Activated CD8-positive, alpha-beta T cell treated with anti-CD3 and anti-CD28 coated beads for 36 hours (primary cell): Measurements from ENCODE around the gene CDC42. TPM values are rescaled to one million over a fixed set of nuclear protein-coding genes. Genes with fewer than 3 reads are reported as not detected.

Experiments used
- ATAC-seq: fragments of 200-7000 bp; cut with Tn5 transposase; one replicate; pipeline ENCODE4 v1.10.0; 2021; ENCODE audit warnings: mild to moderate bottlenecking, moderate library complexity
- CTCF ChIA-PET: fragments of 350-600 bp; sonication (Branson Sonifier 250); formaldehyde crosslinking; loops from one replicate; lab custom pipeline; 2021; ENCODE audit warnings: antibody characterized with exemption; lab: Charles Lee
- POLR2A ChIA-PET: fragments of 350-600 bp; sonication (Branson Sonifier 250); formaldehyde crosslinking; loops from one replicate; lab custom pipeline; 2021; ENCODE audit warnings: antibody characterized with exemption; lab: Charles Lee
- DNase-seq: peaks from one replicate; pipeline ENCODE4 v3.0.0-alpha.2; 2020
- H3K27ac Mint-ChIP-seq: one replicate; pipeline ENCODE4 v1.8.0; 2021; ENCODE audit warnings: mild to moderate bottlenecking, mixed read lengths
- H3K27me3 Mint-ChIP-seq: one replicate; pipeline ENCODE4 v1.8.0; 2021; ENCODE audit warnings: mixed read lengths
- H3K36me3 Mint-ChIP-seq: one replicate; pipeline ENCODE4 v1.8.0; 2021; ENCODE audit warnings: low read depth, mixed read lengths
- H3K4me1 Mint-ChIP-seq: one replicate; pipeline ENCODE4 v1.8.0; 2021; ENCODE audit warnings: low read depth, mixed read lengths
- H3K4me3 Mint-ChIP-seq: one replicate; pipeline ENCODE4 v1.8.0; 2021; ENCODE audit warnings: mild to moderate bottlenecking, moderate library complexity, mixed read lengths
- H3K9me3 Mint-ChIP-seq: one replicate; pipeline ENCODE4 v1.8.0; 2021; ENCODE audit warnings: mixed read lengths
- intact Hi-C: fragments of 100-400 bp; cut with micrococcal nuclease; formaldehyde crosslinking; loops from one replicate; pipeline ENCODE4 v1.10.0; 2022
- total RNA-seq, 2 experiments: library from RNA; stranded (reverse); gene quantifications; one replicate each; pipeline ENCODE4 v1.2.3, GENCODE V29; 2021
- TF ChIP-seq, protein P1 (sequence below): fragments of 200-600 bp; IDR thresholded peaks from one replicate; pipeline ENCODE4 v1.8.0; 2022; ENCODE audit warnings: antibody characterized with exemption, mild to moderate bottlenecking

Gene CDC42
- total RNA-seq, 2 experiments from 2014 or later = 292 to 310 TPM

DNA sequence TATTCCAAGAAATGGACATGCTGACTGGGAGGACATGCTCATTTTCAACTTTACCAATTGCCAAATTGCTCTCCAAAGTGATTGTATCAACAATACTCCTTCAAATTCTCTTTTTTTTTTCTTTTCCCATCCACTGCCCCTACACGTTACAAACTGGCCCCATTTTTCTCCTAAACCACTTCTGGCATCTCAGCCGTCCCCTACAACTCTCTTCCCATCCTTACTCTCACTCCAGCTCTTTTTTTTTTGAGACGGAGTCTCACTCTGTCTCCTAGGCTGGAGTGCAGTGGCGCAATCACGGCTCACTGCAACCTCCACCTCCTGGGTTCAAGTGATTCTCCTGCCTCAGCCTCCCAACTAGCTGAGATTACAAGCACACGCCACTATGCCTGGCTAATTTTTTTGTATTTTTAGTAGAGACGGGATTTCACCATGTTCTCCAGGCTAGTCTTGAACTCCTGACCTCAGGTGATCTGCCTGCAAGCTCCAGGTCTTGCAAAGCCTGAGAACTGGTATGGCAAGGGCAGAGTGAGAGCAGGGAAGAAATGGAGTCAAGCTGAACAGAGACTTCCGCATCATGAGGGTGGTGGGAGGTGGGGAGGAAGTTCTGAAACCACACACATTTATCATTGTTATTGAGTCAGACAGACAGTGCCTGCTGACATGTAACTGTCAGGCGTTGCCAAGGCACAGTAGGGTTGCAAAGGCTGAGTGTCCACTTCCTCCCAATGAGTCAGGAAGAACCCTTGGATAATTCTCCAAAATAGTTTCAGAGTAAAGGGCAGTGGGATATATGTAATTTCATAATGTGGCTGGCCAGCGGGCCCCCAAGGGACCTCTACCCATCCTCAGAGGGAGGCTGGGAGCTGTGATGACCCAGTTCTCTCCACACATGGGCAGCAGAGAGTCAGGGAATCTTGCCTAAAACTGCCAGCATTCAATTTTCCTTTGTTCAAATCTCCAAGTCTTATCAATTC is 33.6 kb upstream of the CDC42 start:
- Mint-ChIP-seq H3K36me3 (no peaks in the 10 kb centered on the region), H3K4me1 (peaks cover 23% of the 10 kb centered on the region), H3K27ac (peak overlapping the region; percentile 88), H3K4me3 (peak overlapping the region; percentile 1), H3K27me3 (no peaks in the 10 kb centered on the region), H3K9me3 (no peaks in the 10 kb centered on the region)
- DNase-seq (peak; percentile 87), ATAC-seq (peak; percentile 96)
- intact Hi-C loops = no loop called here
- ChIA-PET POLR2A (interaction anchor here (0.7 to 1.5 kb wide), 4 partner anchors 10 to 370 kb away, joined by 3 to 5 read pairs (median 4); partner anchors contain the start of gene CDC42), CTCF (interaction anchor here (0.8 to 1.5 kb wide), 8 partner anchors 9 to 360 kb away, joined by 3 to 4 read pairs (median 4); partner anchors contain the start of gene CDC42)
- TF ChIP-seq, protein P1, sequence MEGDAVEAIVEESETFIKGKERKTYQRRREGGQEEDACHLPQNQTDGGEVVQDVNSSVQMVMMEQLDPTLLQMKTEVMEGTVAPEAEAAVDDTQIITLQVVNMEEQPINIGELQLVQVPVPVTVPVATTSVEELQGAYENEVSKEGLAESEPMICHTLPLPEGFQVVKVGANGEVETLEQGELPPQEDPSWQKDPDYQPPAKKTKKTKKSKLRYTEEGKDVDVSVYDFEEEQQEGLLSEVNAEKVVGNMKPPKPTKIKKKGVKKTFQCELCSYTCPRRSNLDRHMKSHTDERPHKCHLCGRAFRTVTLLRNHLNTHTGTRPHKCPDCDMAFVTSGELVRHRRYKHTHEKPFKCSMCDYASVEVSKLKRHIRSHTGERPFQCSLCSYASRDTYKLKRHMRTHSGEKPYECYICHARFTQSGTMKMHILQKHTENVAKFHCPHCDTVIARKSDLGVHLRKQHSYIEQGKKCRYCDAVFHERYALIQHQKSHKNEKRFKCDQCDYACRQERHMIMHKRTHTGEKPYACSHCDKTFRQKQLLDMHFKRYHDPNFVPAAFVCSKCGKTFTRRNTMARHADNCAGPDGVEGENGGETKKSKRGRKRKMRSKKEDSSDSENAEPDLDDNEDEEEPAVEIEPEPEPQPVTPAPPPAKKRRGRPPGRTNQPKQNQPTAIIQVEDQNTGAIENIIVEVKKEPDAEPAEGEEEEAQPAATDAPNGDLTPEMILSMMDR = peak; percentile 55

DNA sequence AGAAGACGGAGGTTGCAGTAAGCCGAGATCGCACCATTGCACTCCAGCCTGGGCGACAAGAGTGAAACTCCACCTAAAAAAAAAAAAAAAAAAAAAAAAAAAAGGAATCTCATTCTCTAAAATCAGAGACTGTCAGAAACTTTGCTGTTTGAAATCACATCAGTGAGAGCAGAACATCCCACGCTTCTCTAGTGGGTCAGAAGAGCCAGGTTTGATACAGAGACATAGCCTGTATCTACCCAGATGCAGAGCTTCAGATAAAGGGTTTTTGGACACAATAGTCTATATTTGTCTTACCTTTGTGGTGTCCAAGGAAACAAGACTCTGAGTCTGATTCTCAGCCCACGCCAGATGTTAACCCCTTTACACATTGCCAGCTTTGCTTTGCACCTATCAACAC is 31.4 kb upstream of the CDC42 start:
- Mint-ChIP-seq H3K9me3 (no peaks in the 10 kb centered on the region), H3K27ac (no peak overlapping the region), H3K27me3 (no peaks in the 10 kb centered on the region), H3K4me3 (no peak overlapping the region), H3K4me1 (peaks cover 30% of the 10 kb centered on the region), H3K36me3 (peaks cover 3% of the 10 kb centered on the region)
- ATAC-seq (no peak), DNase-seq (no peak)
- TF ChIP-seq, protein P1 = no peak
- ChIA-PET CTCF (interaction anchor here (1.2 to 2.7 kb wide), 6 partner anchors 10 to 84 kb away, joined by 3 to 10 read pairs (median 5); no protein-coding TSS in a partner anchor), POLR2A (interaction anchor here (1.0 to 12.6 kb wide), 2 partner anchors 10 to 32 kb away, joined by 3 to 218 read pairs; partner anchors contain the start of gene CDC42)
- intact Hi-C loops = no loop called here

DNA sequence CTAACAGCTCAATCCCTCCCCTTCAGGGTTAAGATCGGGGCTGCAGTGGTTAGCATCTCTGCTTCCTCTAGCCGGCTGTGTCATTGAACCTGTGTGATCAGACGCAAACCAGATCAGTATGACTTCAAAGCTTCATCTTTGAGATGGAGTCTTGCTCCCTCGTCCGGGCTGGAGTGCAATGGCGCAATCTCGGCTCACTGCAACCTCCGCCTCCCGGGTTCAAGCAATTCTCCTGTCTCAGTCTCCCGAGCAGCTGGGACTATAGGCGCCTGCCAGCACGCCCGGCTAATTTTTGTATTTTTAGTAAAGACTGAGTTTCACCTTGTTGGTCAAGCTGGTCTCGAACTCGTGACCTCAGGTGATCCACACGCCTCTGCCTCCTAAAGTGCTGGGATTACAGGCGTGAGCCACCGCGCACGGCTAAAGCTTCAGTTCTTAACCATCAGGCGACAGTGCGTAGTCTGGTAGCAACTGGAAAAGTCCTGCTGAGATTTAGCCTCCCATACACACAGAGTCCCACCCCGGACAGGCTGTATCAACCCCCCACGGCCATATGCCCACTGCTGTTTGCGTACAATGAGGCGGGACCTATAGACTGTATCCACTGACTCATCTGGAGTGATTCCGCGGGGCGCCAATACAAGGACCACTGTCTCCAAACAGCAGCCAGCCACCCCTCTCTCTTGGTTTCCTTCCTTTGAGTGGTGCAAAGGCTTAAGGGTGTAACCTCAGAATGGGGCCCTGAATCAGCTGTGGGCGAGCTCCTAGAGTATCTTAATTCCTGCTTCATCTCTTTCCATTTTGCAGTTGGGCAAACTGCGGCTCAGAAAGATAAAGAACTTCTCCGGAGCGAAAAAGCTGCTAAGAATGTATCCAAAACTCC is 27.8 kb upstream of the CDC42 start:
- intact Hi-C loops = loop anchor here (2.0 kb wide), 2 partner anchors 28 to 64 kb away; partner anchors contain the start of gene CDC42
- Mint-ChIP-seq H3K9me3 (no peaks in the 10 kb centered on the region), H3K27me3 (no peaks in the 10 kb centered on the region), H3K4me3 (peak overlapping the region; percentile 86), H3K36me3 (peaks cover 10% of the 10 kb centered on the region), H3K4me1 (peaks cover 41% of the 10 kb centered on the region), H3K27ac (peak overlapping the region; percentile 99)
- TF ChIP-seq, protein P1 = no peak
- ChIA-PET CTCF (interaction anchor here (0.7 to 4.1 kb wide), 18 partner anchors 9 to 366 kb away, joined by 3 to 40 read pairs (median 6); partner anchors contain the start of gene CDC42), POLR2A (interaction anchor here (0.6 to 12.6 kb wide), 20 partner anchors 8 to 731 kb away, joined by 3 to 218 read pairs (median 4); partner anchors contain the start of genes CDC42 and USP48)
- DNase-seq (peak; percentile 94), ATAC-seq (peak; percentile 79)

DNA sequence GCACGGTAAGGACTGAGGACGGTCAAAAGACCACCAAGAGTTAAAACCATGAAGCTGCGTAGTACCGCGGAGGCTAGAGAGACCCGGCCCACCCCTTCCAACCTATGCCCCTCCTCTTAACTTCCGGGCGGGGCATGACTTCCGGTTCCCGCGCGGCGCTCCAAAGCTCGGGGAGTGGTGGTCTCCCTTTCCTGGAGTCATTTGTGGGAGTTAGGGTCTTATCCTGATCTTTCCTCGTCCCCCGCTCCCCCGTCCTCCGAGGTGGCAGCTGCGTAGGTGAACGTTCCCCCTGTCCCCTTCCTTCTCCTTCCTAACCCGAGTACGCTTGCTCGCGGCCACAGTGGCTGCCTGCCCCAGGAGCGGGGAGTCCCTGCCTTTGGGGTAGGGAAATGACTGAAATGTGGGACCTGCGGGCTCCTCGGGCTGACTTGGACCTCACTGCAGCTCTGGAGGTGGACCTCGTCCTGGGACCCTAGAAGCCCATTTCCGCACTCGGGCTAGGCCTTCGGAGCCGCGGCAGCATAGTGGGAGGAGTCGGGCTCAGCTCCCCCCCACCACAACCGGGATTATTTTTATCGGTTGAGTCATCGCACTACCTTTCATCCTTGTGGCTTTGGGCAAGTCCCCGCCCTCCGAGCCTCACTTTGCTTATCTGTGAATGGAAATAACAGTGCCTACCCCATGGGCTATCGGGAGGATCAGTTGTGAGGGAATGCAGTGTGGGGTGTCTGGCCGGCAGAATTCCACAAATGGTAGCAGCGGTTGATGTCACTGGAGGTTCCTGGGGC is 26.9 kb upstream of the CDC42 start:
- Mint-ChIP-seq H3K4me3 (peak overlapping the region; percentile 86), H3K9me3 (no peaks in the 10 kb centered on the region), H3K27ac (peak overlapping the region; percentile 99), H3K4me1 (peaks cover 47% of the 10 kb centered on the region), H3K36me3 (peaks cover 10% of the 10 kb centered on the region), H3K27me3 (no peaks in the 10 kb centered on the region)
- ChIA-PET CTCF (interaction anchor here (0.7 to 4.1 kb wide), 10 partner anchors 15 to 366 kb away, joined by 3 to 40 read pairs (median 7); partner anchors contain the start of gene CDC42), POLR2A (interaction anchor here (1.0 to 12.6 kb wide), 13 partner anchors 7 to 732 kb away, joined by 3 to 218 read pairs (median 9); partner anchors contain the start of genes CDC42 and USP48)
- ATAC-seq (peak; percentile 69), DNase-seq (peak; percentile 96)
- TF ChIP-seq, protein P1 = no peak
- intact Hi-C loops = loop anchor here (2.0 kb wide), 2 partner anchors 27 to 63 kb away; partner anchors contain the start of gene CDC42
